NB4 (cell line): Measurements from ENCODE around the gene CLSTN2.

Experiments used
- DNase-seq: peaks from one replicate; pipeline ENCODE4 v3.0.0; 2010; ENCODE audit warnings: low read depth
- H3K4me3 ChIP-seq: one replicate; pipeline ENCODE4 v1.5.1; 2011; ENCODE audit warnings: mild to moderate bottlenecking, low read depth, low read length, moderate library complexity
- MYC ChIP-seq: IDR thresholded peaks from 2 replicates; pipeline ENCODE4 v1.6.1; 2011; ENCODE audit warnings: low read depth, low read length
- POLR2A ChIP-seq: IDR thresholded peaks from 2 replicates; pipeline ENCODE4 v1.6.1; 2011; ENCODE audit warnings: mild to moderate bottlenecking; ENCODE audit not compliant: insufficient read length; ENCODE audit errors: extremely low read depth
- TF ChIP-seq, protein P1 (sequence below): IDR thresholded peaks from one replicate; pipeline ENCODE4 v1.5.1; 2012; ENCODE audit warnings: low read depth, low read length
- TF ChIP-seq, protein P2 (sequence below): IDR thresholded peaks from 2 replicates; pipeline ENCODE4 v1.6.1; 2011; ENCODE audit warnings: low read depth, low read length

CLSTN2 gene

DNA sequence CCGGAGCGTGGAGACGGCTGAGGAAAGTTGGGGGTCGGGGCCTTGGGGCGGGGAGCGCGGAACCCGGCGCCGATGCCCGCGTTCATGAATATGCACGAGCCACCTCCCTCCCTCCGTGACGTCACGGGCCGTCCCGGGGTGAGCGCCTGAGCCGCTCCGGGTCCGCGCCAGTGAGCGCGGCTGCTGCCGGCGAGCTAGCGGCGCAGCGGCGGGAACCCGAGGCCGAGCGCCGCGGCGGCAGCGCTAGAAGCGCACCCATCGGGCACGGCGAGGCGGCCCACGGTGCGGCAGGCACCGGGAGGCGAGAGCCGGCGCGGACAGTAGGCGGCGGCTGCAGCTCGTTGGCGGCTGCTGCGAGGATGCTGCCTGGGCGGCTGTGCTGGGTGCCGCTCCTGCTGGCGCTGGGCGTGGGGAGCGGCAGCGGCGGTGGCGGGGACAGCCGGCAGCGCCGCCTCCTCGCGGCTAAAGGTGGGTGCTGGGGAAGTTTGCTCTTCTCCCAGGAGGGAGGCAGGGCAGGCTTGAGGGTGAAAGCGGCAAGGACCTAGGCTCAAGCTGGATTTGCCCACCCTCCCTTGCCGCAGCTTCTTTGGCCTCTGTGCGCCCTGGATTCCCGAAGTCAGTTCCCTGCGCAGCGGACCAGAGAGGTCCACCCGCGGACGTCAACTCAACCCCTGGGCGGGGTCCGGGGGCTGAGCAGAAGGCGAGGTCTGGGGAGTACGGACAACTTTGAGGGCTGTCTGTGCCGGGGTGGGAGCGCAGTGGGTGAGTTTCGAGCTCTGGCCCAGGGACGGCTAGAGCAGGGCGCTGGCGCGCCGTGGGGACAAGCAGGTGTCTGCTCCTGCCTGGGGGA, at the start of gene CLSTN2:
TSS of gene CLSTN2 (plus strand) at position 170 of the 850 bp plus-strand sequence.
- H3K4me3 ChIP-seq = no peak within 1 kb of the TSS
- no peak for DNase-seq
- TF ChIP-seq, protein P1, sequence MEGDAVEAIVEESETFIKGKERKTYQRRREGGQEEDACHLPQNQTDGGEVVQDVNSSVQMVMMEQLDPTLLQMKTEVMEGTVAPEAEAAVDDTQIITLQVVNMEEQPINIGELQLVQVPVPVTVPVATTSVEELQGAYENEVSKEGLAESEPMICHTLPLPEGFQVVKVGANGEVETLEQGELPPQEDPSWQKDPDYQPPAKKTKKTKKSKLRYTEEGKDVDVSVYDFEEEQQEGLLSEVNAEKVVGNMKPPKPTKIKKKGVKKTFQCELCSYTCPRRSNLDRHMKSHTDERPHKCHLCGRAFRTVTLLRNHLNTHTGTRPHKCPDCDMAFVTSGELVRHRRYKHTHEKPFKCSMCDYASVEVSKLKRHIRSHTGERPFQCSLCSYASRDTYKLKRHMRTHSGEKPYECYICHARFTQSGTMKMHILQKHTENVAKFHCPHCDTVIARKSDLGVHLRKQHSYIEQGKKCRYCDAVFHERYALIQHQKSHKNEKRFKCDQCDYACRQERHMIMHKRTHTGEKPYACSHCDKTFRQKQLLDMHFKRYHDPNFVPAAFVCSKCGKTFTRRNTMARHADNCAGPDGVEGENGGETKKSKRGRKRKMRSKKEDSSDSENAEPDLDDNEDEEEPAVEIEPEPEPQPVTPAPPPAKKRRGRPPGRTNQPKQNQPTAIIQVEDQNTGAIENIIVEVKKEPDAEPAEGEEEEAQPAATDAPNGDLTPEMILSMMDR = no peak
- TF ChIP-seq MYC = no peak
- TF ChIP-seq, protein P2, sequence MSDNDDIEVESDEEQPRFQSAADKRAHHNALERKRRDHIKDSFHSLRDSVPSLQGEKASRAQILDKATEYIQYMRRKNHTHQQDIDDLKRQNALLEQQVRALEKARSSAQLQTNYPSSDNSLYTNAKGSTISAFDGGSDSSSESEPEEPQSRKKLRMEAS = no peak
- no peak for TF ChIP-seq POLR2A

DNA sequence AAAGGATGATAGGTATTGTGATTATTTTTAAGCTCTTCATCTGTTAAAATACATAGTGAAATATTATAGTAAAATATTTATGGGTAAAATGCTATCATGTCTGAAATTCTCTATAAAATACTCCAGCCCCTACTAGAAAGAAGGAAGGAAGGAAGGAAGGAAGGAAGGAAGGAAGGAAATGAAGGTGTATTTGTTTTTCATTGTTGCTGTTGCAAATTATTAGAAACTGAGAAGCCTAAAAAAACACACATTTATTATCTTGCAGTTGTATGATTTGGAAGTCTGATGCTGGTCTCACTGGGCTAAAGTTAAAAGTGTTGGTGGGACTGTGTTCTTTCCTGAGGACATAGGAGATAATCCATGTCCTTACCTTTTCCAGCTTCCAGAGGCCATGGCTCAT, 47.6 kb upstream of the CLSTN2 start:
- DNase-seq = no peak
- TF ChIP-seq, protein P2 = no peak
- no peak for TF ChIP-seq MYC
- TF ChIP-seq, protein P1 = no peak
- no peak for TF ChIP-seq POLR2A
- H3K4me3 ChIP-seq = no peak overlapping the region

DNA sequence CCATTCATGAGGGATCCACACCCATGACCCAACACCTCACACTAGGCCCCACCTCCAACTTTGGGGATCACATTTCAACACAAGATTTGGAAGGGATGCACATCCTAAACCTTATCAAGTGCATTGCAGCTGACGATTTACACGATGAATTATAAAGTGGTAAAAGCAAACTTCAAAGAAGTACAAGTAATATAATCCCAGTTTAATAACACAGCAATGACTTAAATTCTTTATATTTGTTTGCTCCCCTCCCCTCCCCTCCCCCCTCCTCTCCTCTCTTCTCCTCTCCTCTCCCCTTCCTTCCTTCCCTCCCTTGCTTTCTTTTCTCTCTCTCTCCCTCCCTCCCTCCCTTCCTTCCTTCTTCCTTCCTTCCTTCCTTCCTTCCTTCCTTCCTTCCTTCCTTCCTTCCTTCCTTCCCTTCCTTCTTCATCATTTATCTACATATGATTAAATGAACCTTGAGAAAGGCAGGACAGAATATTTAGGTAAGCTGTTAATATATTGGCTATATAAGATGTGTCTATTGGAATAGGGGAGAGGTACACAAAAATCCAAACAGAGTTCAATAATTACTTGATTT, 46.3 kb upstream of the CLSTN2 start:
- DNase-seq = no peak
- H3K4me3 ChIP-seq = no peak overlapping the region
- TF ChIP-seq MYC (no peak), POLR2A (no peak)
- TF ChIP-seq, protein P1 = no peak

DNA sequence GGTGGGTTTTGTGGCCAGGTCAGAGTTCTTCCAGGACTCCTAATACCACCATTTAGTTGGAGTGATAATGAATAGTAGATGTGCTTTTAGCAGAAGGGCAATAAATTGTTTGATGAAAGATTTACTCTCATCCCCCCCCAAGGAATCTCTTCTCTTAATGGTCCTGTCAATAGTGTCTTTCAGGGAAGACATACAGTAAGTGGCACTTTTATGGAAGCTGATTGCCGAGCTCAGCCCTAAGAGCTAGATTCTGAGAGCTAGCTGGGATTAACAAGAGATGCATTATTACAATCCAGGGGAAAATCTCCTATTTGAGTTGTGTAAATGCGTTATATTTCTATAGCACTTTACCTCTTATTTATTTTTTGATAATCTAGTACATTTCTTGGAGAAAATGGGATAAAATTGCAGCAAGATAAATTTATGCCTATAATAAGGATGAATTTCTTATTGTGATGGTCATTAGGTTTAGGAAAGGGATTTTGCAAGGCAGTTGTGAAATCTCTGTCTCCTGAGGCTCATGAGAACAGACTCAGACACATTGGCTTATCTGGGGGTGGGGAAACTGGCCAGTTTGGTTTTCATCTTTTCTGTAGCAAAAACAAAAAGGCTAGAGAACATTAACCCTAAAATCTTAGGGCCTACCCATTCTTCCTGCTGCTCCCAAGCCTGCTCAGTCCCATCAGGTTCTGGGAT, 41.6 kb upstream of the CLSTN2 start:
- no peak overlapping the region for H3K4me3 ChIP-seq

DNA sequence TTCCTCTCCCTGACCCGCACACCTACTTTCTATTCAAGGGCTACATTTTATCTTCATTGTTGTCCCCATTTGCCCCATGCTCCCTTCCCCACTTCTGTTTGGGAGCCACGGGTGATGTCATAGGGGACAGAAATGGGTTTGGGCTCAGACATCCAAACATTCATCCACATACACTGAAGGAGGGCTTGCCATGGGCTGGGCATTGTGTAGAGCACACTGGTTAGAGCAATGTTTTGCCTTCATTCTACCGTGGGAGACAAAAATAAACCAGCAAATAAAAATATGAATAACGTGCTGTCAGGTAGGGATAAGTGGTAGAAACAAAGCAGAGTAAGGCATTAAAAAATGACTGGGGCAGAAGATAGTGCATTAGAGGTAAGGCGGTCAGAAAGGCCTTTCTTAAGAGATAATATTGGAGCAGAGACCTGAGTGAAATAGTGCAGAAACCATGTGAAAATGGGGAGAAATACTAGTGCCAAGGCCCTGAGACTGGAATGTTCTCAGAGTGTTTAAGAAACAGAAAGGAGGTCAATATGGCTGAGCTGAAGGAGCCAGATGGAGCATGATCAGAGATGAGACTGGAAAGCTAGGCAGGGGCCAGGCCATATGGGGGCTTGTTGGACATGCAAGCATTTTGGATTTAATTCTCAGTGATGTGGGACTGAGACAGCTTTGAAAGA, 40.9 kb upstream of the CLSTN2 start:
- DNase-seq = no peak
- TF ChIP-seq POLR2A (no peak), MYC (no peak)
- TF ChIP-seq, protein P1 = no peak
- TF ChIP-seq, protein P2 = no peak
- no peak overlapping the region for H3K4me3 ChIP-seq

More for the DNA sequence above, 41.6 kb upstream of the CLSTN2 start:
- no peak for DNase-seq
- TF ChIP-seq, protein P2 = no peak
